GM21825 (cell line): Measurements from ENCODE around the gene ACOXL.
"Not testable (repeated sequence)": the region's sequence is repeated elsewhere in the genome, so short reads cannot be mapped to it uniquely, and the experiment has no call there.

ENCODE experiments used
- ATAC-seq: cut with Tn5 transposase; IDR thresholded peaks from one replicate; pipeline ENCODE4 v1.9.1; 2021; ENCODE audit warnings: mild to moderate bottlenecking, moderate library complexity; ENCODE audit not compliant: unreplicated experiment

ACOXL gene

DNA sequence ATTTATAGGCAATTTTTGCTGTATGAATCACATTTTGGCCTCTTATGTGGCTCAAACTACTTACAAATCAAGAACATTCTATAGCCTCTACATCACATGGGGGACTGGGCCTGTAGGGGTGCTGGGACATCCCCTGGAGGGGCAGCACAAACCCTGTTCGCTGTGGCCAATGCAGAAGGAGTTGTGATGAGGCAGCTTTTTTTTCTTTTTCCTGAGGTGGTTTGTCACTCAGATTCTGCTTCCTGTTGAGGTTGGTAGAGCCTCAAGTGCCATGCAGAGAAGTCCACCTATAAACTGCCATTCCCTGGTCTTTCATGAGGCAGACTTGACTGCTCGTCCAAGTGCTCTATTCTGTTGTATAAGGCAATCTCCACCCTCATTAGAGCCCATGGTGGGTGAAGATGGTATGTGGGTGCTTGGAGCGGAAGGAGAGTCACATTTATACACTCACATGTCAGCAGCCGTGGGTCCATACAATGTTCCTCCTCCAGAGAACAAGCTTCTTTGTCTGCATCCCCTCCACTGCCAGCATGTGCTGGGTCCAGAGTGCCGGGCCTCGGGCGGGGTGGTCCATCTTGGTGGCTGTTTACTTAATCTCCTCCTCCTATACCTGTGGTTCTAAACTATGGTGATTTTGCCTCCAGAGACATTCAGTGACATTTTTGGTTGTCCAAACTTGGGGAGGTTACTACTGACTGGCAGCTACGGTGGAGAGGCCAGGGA is 120.3 kb downstream of the ACOXL start:
- ATAC-seq = no peak

DNA sequence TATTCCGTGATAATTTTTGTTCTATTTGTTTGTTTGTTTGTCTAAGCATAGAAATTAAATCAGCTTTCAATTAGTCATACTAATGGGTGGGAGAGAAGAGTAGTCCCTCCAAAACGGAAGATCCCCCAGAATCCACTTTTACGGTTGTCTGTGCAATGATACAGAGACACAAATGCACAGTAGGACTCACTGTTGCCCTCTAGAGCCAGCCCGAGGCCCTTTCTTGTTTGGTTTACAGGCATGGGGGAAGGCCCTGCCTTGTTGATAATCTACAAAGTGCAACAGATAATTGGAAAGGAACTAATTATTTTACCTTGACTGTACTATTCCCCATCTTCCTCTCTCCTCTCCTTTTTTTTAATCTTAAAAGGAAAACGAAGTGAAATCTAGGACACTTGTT is 121.1 kb downstream of the ACOXL start:
- ATAC-seq = peak; percentile 34

DNA sequence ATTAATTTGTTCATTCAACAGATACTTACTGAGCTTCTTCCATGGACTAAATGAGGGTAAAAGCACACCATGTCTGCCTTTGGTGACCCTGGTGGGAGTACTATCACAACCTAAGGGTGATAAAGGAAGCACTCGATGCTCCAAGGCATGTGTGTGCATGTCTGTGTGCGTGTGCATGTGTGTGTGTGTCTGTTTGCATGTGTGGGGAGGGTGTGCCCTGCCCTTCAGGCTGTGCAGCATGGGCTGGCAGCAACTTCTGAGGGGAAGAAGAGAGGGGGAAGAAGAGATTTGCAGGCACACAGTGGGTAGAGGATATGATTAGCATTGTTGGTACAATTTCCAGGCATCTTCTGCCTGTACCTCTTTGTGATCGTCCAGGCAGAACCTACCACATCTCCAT is 121.6 kb downstream of the ACOXL start:
- ATAC-seq = no peak

DNA sequence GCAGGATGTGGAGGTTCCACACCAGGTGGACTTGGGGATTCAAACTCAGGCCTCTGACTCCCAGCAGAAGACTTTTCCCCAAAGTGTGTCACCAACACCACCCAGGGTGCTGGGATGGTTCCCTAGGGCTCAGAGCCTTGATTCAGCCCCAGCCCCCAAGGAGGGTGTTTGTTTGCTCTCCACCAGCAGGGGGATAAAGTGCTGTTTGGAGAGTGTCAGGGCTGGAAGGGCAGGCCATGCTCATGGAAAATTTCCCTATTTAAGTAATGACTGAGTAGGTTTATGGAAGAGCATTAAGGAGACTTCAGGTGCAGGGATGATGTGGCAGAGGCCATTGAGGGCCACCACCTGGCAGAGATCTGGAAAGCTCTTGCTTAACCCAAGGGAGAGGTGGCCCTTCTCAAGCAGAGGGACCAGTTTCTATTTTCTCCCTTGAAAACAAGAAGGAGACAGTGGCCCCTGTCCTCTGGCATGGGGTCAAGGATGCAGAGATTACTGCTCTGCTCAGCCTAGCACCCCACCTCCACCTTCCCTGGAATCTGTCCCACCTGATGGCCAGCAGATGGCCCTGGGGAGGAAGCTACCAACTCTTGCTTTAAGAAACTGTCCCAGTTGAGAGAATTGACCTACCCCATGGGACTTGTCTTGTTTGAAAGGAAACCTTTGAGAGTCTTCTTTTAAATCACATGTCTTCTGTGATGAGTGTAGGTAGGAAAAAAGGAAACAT is 122.1 kb downstream of the ACOXL start:
- ATAC-seq = no peak

DNA sequence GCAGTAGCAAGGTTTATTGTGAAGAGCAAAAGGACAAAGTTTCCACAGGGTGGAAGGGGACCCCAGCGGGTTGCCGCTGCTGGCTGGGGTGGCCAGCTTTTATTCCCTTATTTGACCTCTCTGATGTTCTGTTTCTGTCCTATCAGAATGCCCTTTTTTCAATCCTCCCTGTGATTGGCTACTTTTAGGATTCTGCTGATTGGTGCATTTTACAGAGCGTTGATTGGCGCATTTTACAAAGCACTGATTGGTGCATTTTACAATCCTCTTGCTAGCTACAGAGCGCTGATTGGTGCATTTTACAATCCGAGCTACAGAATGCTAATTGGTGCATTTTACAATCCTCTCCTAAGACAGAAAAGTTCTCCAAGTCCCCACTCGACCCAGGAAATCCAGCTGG is 123.5 kb downstream of the ACOXL start:
- ATAC-seq = not testable (repeated sequence)

DNA sequence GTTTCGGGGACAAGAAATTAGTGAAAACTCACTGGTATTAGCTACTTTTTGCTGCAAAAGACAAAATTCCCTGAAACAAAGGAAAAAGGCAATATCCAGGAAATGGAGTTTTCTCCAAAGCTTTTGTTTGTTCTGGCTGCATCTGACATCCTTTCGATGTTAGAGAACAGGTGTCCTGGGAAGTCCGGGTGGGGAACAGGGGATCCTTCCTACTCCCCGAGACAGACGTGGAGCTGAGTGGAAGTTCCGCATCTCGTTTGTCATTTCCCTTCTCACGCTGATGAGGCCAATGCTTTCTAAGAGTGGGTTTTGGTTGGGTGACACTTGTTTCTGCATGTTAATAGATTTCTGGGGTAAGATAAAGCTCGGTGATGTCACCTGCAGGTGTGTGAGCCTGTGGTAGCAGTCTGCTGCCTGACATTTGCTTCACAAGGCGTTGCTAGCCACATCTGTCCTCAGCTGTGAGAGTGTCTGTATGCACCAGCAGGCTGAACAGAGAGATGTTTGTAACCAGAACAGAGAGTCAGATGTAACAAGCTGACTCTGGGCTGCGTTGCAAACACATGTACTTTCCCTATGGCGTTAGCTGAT is 125.9 kb downstream of the ACOXL start:
- ATAC-seq = peak; percentile 83

DNA sequence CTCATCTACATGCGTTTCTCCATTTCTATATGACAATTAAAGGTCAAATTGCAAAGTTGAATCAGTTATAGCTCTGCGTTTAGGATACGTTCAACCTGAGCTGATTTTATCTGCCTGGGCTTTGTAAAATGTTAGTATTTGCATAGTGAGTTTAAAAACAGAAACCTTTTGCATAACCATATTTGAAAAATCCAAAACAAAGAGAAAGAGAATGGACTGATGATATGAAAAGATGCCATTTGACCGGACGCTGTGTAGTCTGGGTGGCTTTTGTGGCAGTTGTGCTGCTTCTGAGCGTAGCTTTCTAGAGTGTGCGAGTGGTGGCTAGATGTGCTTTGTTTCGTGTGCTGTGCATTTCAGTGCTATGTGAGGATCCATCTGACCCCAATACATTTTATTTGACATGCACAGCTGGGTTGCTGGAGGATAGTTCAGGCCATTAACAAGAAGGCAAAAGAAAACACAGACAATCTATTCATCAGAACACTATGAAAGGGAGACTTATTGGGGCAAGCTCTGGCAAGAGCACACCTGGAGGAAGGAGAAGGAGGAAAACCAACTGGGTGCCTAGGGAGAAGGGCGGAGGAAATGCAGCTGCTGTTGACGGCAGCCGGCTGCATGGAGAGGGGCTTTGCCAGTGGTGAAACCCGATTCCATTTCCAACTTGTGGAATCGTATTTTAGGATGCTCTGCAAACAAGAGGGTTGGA is 126.8 kb downstream of the ACOXL start:
- ATAC-seq = no peak

DNA sequence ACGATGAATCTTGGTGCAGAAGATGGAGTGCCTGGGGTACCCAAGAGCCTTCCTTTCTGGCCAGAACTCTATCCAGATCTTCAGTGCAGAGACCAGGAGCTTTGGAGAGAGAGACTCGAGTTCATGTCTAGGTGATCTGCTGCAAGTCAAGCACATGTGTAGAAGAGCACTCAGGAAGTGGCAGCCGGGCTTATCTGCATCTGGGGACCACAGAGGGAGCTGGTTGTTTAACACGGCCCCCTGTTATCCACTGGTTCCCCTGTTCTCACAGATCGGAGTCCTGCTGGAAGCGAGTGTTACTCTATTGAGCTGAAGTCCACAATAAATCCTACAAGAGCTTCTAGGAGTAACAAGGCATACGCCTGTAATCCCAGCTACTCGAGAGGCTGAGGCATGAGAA is 128.3 kb downstream of the ACOXL start:
- ATAC-seq = no peak

DNA sequence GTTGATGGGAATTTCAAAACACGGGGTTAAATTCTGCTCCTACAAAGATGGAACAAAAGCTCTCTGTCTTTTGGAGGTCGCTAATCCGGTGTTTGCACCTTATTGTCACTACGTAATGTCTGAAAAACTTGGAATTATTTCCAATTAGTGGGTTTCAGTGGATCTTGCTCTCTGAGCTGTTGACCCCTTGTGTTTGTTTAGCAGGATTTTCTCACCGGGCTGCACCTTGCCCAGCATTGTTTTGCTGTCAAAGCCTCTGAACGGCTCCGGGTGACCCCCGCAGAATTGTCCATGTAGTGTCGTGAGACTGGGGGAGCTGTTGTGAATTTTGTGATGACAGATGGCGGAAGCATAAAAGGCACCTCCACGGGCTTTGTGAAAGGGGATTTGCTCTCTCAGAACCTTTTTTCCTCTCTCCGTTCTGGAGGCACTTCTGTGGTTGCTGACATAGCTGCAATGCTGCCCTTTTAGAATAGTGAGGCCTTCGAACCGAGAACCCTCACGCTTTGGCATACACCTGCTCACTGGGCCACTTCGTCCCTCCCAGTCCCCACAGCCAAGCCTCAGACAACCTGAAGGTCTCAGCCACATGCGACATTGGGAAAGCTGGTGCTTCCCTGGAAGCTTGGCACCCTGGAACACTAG is 129.4 kb downstream of the ACOXL start:
- ATAC-seq = no peak

DNA sequence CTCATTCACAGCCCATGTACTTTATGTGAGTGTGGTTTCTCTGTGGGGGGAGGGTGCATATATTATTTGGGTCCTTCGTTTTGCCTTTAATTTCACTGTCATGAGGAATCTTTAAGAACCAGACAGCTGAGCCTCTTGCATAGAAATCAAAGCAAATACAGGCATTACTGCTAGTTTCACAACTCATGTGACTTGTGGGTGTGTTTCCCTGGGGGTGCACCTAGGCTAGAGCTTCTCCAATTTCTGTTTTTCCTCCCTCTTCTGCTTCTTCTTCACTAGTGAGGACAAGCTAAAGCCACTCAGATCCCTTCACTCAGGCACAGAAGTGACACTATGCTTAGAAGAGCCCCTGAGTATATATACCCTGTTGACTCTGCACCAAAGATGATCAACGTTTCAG is 131.4 kb downstream of the ACOXL start:
- ATAC-seq = no peak

DNA sequence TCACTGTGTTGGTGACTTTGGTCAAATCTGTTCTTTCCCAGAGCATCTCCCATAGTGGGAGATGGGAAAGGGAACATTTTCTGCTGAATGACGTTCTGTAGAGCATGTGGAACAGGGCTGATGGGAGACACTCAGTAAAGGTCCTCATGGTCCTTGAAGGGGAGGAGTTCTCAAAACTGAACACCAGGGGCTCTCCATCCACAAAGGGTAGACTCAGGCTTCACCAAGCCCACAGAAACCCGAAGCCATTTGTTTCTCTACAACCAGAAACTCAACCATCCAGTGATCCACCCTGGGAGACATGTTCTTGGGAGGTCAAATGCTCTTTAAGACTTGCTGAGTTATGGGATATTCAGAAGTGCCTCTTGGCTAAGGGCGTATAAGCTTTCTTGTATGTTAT is 131.8 kb downstream of the ACOXL start:
- no peak for ATAC-seq

DNA sequence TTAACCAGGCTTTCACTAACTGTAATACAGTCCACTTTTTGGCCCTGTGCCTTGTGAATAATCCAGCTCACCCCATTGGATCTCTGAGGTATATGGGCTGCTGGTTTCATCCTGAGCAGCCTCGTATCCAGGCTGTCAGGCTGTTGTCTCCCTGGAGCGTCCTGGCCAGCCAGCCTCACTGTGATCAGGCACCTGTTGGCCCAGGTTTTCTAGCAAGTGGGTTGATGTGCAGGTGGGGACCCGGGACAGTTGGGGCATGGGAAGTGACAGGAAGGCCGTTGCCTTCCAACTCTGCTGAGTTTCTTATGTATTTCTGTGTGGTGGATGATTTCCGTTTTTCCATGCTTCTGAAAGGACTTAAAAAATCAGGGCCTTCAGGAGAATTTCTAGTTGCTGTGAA is 132.4 kb downstream of the ACOXL start:
- no peak for ATAC-seq

DNA sequence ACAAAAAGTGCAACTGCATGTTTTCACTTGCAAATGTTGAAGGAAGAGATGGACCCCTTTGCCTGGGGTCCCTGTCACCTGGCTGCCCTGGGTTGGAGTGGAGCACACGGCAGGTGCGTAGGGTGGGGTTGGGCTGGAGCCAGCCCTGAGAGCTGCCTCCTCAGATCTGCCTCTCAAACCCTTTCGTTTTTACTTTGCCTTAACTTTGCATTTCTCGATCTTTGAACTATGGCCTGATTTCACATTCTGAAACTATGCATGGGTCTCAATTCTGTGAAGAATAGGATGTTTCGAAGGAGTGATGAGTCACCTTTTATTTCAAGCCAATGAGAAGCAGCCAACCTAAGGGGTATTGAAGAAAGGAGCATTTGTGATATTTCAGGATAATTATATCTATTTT is 132.8 kb downstream of the ACOXL start:
- ATAC-seq = peak; percentile 87

DNA sequence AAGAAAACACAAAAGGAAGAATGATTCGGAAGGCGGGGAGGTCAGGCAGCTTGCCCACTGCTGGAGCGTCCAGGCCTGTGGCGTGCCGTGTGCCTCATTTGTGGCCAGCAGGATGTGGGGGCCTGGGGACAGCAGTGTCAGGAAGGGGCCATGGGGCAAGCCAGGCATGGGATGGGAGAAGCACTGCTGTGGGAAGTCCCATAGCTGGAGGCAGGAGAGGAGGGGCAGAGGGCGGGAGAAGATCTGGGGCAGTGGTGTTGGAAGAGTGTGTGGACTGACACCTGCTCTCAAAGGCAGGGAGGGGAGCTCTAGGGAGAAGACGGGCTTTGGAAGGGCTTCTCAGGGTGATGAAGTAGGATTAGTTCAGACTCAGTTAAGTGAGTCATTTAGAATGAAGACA is 133.7 kb downstream of the ACOXL start:
- no peak for ATAC-seq

DNA sequence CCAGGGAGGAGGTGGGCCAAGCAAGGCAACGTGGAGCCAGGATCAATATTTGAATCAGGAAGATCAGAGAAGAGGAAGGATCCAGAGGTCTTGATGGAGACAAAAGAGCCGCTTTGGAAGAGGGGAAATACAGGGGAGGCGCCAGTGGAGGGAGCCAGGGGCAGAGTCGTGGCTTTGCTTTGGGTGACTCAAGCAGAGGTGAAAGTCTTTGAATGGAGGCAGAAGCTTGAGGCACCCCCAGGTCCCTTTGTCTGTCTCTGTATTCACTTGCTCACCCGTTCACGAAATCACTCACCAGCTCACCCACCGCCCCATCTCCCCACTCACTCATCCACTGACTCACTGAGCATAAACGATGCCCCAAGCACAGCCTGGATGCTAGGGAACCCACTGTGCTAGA is 134.1 kb downstream of the ACOXL start:
- ATAC-seq = no peak

DNA sequence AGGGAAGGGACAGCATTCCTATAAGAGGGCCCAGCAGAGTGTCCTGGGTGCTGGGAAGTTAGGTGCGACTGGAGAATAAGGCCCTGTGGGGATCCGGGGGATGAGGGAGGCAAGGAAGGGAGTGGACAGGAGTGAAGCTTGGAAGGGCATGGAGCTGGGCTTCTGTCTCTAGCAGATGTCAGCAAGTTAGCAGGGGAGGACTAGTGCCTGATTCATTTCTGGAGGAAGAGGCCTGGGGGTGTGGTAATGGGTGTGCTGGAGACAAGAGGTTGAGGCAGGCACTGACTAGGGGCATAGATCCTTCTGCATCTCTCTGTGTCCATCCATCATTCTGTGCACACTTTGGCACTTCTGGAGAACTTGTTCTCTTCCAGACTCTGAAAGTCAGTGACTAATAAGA is 134.7 kb downstream of the ACOXL start:
- no peak for ATAC-seq

DNA sequence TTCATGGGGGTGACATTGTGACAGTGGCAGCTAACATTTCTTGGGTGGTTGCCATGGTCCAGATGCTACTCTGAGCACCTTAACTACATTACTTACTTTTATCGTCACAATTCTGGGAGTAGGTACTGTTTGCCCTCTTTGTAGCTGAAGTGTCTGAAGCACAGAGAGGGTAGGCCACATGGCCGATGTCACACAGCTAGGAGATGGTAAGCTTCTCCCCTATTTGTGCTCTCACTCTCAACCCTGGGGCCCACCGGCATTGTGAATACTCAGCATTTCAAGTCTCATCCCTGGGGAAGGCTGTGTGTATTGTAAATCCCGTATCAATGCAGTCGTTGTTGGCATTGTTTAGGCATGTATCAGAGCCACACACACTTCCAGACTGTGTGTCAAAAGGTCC is 136.6 kb downstream of the ACOXL start:
- no peak for ATAC-seq

DNA sequence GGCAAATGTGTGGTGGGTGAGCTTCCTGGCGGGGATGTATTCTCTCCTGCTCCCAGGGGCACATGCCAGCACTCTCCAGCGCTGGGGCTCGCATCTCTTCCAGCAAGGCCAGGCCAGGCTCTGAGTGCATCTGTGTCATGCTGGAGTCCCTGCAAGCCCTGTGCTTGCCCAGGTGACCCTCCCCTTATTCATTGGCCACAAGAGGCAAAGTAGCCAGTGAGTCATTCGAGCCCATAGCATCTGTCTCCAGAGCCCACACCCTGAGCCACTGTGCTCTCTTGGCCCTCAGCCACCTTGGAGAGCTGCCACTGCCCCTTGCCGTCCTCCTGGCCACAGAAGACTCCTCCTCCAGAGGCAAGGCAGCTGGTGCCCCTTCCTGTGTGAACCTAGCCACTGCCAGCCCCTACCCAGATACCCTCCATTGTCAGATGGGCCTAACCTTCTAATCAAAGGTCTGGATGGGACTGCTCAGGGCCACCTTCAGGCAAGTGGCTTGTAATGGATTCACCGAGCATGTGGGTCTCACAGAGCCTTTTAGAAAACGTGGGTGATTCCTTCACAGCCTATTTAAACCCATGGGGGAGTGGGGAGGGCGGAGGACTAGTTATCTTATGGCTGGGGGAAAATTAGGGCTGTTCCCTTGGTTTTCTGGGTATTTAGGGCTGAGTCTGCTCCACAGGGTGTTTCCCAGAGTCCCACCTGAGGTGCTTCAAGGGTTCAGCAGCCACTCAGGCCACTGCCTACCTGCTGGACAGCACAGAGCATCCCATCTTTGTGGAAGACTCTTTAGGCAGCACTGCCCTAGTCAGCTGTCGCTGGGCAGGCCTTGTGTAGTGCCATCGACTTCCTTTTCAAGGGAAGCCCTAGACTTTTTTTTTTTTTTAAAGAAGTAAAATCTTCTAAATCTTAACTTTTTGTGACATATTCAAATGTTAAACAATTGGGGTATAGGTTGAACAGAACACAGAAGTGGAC is 137.4 kb downstream of the ACOXL start:
- no peak for ATAC-seq

DNA sequence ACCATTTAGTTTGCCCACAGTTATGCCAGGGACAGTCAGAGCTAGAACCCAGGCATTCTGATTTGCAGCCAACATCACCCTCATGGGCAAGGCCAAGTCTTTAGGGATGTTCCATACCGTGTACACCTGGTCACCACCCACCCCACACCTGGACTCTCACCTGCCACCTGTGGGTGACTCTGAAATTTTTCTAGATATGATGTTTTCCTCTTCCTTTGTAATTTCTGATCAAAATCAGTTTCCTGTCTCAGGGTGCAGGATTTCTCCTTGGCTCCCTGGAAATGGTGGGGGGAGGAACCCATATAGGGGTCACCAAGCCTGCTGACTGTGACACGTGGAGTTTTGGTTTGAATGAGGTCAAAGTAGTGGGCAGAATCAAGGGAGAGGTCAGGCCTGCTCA is 138.2 kb downstream of the ACOXL start:
- ATAC-seq = no peak

DNA sequence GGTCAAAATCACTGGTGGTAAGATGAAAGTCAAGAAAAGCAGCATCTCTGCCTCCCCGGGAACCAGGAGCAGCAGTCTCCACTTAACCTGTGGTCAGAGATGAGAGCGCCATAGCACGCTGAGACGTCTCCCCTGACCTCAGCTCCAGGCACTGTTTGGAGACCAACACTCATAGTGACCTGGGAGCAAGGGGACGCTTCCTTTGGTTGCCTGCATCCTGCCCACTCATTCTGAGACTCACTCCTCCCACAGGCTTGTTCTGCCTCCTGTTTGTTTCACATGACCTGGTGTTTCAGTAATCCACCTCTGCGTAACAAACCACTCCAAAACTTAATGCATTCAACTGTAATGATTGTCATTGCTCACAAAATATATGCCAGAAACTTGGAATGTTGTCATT is 139.3 kb downstream of the ACOXL start:
- no peak for ATAC-seq
